HG03432 (cell line): Measurements from ENCODE around the gene AGPAT2.
"Not testable (repeated sequence)": the region's sequence is repeated elsewhere in the genome, so short reads cannot be mapped to it uniquely, and the experiment has no call there.

Experiments
- ATAC-seq: cut with Tn5 transposase; IDR thresholded peaks from one replicate; pipeline ENCODE4 v1.9.1; 2021; ENCODE audit warnings: mild to moderate bottlenecking, moderate library complexity; ENCODE audit not compliant: unreplicated experiment

The AGPAT2 gene

GRCh38 chr9:136720898-136721338, 33.7 kb upstream of the AGPAT2 start:
- no peak for ATAC-seq

DNA sequence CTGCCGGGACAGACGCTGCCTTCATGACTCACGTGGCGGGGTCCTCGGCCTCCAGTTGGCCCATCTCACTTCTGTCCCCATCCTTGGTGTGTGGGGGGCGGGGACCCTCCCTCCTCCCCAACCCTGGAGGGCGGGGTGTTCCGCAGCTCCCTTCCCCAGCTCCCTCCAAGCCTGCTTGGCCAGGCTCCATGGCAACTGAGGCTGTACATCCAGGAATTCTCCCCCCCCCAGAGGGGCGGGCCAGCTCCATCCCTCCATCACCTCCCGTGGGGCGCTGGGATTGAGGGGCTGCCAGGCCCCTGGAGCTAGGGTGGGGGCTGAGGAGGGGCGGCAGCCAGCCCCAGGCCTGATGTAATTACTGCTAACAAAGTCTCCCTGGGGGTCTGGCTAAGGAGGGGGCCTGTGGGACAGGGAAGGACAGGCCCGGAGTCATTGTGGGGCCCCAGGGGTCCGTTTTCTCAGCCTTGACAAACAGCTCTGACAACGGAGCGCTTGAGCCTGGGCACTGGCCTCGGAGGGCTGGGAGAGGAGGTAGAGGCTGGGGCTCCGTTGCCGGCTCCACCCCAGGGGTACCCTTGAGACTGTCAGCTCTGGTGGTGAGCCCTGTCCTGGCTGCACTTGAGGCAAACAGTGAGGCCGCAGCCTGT, 33.1 kb upstream of the AGPAT2 start:
- ATAC-seq, result no peak

GRCh38 chr9:136719195-136719880, 32.1 kb upstream of the AGPAT2 start:
- ATAC-seq, result no peak

DNA sequence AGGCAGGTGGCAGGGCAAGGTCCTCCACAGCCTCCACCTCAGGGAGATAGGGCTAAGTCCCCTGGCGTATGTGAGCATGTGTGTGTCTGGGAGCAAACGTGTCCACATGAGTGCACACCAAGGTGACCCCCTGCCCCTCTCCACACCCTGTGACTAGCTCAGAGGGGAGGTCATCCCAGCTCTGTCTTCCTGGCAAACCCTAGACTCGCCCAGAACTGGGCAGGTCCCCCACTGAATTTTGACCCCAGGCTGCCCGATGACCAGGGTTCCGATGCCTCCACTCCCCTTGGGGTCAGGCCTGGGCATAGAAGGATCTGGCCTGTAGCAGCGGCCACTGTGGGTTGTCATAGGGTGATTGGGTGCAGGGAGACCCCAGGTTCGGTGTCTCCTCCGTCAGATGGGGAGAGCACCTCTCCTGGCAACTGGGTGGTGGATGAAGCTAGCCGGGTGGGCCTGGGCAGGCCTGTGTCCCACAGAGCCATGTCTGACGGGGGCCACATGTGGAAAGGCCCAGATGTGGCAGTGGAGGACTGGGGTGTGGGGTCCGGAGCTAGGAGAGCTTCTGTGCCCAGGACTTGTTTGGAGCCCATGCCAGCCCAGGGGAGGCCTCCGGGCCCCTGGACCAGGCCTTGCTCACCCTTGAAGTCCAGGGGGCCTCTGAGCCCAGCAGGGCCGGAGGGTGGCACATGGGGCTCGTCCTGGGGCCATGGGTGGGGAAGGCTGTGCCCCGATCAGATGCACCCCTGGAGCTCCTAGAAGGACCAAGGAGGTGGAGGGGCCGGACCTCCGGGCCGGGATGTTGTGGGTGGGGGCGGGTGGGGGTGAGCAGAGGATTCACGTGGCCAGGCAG, 31.3 kb upstream of the AGPAT2 start:
- ATAC-seq, result no peak

DNA sequence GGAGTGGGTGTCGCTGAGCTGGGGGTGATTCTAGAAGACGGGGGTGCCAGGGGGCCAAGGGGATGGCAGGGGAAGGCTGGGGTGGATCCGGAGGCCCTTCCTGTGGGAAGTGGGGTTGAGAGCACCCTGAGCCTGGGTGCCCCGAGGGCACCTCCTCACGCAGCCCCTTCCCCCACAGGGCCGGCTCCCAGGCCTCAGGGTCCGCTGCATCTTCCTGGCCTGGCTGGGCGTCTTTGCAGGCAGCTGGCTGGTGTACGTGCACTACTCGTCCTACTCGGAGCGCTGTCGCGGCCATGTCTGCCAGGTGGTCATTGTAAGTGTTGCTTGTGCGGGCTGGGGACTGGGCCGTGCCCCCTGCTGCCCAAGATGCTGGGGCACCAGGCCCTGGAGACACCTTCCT, 30.1 kb upstream of the AGPAT2 start:
- no peak for ATAC-seq

- ATAC-seq, result no peak
Measured at GRCh38 chr9:136714893-136715274, 27.6 kb upstream of the AGPAT2 start.

DNA sequence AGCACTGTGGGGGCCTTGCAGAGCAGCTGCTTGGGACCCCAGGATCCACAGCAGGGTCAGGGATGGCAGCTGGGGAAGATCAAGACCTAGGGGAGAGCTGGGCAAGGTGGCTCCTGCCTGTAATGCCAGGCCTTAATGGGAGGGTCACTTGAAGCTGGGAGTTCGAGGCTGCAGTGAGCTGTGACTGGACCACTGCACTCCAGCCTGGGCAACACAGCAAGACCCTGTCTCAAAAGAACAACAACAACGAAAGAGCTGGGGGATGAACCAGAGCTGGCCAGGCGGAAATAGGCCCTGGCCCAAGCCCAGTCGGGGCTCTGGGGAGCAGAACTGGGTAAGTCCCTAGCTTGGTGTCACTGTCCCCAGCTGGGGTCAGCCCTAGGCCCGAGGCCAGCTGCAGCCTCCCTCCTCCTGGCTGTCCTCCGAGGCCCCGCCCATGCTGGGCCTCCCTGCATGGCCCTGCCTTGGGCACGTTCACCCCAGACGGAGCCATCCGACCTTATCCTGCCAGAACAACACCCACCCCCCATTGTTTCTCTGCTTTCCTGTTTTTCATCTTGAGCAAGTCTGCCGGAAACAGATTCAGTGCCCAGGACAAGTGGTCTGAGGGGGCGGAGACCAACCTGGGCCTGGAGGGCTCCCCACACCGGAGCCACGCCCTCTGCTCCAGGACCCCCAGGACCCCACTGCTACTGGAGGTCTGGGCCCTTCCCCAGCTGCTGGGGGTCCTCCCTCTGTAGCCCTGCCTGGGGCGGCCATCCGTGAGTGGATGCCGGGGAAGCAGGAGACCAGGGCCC, 27.0 kb upstream of the AGPAT2 start:
- no peak for ATAC-seq

DNA sequence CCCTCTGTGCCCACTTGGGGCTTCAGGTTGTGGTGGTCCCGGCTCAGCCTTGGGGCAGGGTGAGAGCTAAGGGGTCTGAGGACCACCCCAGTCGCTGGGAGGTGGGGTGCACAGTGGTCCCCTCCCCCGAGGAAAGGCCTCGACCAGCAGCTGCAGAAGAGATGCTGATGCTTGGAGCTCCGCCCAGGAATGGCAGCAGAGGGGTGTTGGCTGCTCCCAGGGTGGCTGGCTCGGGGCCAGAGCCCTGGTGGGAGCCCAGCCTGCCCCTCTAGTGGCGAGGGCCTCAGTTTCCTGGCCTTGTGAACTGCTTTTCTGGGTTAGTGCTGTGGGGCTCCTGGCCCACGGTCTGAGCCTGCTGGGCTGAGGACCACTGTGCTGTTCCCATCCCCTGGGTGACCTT, 26.3 kb upstream of the AGPAT2 start:
- ATAC-seq, result no peak

DNA sequence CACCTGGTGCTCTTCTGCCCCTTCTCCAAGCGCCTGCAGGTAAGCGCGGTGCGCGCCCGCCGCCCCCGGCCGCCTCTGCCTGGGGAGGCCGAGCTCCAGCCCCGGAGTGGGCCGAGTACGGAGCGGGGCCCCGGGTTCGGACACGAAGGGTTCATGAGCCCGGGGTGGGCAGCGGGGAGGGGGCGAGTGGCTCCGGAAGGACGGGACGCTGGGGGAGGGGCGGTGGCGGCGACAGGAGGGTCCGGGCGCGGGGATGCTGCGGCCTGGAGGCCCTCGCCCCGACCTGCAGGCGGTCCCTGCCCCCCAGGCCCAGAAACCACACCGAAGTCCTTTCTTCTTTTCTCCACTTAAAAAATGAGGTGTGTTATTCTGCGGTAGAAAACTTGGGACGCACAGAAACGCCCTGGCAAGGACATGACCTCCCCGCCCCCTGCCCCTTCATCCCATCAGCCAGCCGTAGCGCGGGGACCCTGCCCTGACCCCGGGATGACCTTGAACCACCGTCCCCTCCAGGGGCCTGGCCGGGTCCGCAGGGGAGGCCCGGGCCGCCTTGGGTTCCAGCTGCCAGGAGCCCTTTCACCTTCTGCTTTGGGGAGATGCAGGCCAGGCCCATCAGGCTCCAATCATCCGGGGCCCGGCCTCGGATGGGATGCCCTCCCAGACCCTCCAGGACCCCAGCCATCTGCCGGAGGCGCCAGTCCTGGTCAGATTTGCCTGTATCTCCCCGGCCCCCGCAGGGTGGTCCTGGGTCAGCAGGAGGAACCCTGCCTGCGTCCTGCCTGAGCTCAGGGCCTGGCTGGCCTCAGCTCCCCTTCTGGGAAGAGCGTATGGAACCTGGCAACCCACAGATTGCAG, 25.7 kb upstream of the AGPAT2 start:
- no peak for ATAC-seq

DNA sequence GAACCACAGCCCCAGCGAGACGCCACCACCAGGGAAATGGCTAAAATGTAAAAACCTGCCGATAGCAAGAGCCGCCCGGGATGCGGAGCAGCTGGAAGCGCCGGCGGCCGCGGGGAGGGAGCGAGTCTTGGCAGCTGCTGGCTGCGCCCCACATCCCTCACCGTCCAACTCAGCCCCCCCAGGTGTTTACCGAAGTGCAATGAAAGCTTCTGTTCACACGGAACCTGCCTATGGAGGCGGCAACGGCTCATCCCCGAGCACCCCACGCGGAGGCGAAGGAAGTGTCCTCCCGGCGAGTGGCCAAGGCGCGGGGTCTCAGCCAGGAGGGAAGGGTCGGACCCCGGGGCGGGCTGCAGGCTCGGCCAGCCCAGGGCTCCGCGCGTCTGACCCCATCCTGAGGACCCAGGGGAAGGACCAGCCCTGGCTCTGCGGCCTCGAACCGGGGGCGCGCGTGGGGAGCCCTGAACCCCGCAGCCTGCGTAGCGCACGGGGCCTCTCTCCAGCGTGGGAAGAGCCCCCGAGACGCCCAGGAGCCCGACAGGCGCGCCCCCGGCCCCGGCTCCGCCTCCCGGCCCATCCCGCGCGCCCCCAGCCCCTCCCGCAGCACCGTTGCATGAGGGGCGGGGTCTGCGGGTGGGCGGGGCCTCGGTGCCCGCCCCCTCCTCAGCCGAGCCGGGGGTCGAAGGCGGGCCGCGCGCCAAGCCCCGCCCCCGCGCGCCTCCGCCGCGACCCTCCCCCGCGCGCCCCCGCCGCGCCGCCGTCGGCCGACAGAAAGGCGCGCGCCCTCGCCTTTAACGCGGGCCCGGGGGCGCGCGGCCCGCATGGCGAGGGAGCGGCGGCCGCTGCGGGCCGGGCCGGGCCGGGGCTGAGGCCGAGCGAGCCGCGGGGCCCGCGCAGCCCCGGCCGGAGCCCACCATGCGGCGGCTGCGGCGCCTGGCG, 24.8 kb upstream of the AGPAT2 start, which contains the start of gene DIPK1B:
Gene DIPK1B, plus strand, starts transcription at position 822 of the 939 bp plus-strand sequence. Its CDS starts 94 bp downstream, at position 916.
- no peak for ATAC-seq

GRCh38 chr9:136711219-136711648, 24.0 kb upstream of the AGPAT2 start:
- ATAC-seq, result not testable (repeated sequence)

DNA sequence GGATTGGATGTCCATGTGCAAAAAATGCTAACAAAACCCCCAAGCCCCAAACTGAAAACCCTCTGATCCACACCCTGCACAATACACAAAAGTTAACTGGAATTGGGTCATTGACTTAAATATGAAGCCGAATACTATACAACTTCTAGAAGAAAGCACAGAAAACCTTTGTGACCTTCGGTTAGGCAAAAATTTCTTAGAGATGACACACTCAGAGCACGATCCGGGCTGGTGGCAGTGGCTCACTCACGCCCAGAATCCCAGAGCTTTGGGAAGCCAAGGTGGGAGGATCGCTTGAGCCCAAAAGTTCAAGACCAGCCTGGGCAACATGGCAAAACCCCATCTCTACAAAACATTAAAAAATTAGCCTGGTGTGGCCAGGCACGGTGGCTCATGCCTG, 23.3 kb upstream of the AGPAT2 start:
- no peak for ATAC-seq

DNA sequence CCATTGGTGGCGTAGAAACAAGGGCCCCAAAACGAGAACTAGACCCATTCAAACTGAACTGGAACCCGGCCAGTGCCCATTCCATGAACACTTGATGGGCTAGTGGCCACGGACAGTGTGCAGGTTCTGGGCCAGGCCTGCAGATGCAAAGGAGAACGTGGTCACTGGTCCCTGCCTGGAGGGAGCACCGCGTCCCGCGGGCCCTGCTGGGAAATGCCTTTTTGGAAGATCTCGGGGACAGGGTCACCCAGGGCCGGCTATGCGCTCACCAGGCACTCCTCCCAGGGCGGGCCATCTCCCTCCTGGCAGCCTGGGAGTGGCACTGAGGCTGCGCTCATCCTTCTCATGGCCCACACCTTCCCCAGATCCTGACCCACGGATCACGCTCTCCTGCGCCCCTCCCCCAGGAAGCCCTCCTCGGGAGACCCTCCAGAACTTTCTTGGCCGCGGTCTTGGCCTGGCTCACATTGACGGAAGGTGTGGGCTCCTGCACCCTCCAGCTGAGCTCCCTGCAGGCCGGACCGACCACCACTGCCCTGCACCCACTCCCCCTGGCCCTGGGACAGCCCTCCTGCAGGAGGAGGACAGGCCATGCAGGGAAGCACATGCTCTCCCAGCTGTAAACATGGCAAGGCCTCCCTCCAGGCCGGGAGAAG, 22.3 kb upstream of the AGPAT2 start:
- ATAC-seq, result no peak

DNA sequence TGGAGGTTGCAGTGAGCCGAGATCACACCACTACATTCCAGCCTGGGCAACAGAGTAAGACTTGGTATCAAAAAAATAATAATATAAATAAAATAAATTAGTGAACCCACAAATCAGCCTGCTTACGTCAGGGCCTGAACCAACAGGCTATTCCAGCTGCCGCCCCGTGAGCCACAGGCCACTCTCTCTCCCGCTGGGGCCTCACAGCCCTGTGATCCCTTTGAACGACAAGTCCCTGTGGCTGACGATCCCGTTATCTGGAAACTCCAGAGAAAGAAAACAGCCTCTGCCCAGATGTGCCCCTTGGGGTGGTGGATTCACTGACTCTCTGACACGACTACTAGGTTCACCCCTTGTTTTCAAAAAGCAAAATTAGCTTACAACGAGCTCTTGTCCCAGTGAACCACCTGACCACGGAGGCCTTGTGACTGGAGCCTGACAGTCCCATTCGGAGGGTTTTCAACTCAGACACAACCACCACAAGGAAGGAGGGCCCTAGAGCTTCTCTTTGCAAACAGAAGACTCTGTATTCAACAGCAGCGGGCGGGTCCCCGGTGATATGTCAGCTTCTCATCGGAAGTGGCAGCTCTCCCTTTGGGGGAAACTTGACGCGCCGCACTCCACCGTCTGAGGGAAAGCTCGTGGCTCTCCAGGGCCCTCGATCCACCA, 20.7 kb upstream of the AGPAT2 start:
- no peak for ATAC-seq

- ATAC-seq, result no peak
Measured at GRCh38 chr9:136707011-136707410, 19.8 kb upstream of the AGPAT2 start.

DNA sequence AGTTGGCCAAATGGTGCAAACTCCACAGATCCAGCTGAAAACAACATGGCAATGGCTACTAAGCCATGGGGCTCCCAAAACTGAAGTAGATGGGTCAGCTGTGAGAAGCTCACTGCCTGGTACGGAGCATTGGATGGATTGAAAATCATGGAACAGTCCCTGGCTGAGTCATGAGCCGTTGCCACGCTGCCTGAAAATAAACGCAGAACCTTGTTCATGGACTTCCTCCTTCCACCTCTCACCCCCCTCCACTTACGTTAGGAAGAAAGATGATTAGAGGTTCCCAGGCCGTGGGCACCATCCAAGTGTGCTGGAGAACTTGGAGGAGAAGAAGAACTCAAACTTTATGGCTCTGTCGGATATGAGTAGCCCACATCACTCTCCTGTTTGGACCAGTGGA, 18.3 kb upstream of the AGPAT2 start:
- ATAC-seq, result no peak

DNA sequence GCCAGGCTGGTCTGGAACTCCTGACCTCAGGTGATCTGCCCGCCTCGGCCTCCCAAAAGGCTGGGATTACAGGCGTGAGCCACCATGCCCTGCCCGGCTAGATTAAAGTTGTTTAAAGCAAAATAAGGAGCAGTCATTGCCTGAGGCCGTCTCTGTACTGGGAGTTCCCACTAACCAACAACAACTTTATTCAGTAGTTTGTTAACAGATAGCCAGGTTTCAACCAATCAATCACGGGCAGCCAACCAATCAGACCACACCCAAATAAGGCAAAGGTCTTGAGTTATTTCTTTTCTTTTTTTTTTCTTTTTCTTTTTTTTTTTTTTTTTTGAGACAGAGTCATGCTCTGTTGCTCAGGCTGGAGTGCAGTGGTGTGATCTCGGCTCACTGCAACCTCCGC, 17.5 kb upstream of the AGPAT2 start:
- ATAC-seq, result not testable (repeated sequence)
